Heart left ventricle (tissue), 13 donors: ENCODE data around the gene STX12.

Source experiments
- POLR2A ChIP-seq, 2 donors: fragments of 450-650 bp; IDR thresholded peaks; one replicate each; pipeline ENCODE4 v1.6.1; 2017; ENCODE audit warnings: antibody characterized with exemption in 2 of 2, mild to moderate bottlenecking in 2 of 2, moderate library complexity in 2 of 2
- TF ChIP-seq, protein P1 (sequence below), 12 donors: fragments of 200-600 bp; sonication (generic) in 4 of 12; IDR thresholded peaks; one replicate each; pipeline versions ENCODE4 v1.5.0 to v1.8.0; 2018 to 2022; ENCODE audit warnings: antibody characterized with exemption in 12 of 12, mild to moderate bottlenecking in 5 of 12
- donor health status: ischemic (EF 13 %, LVEDD 7.1; RV severe dilation, severe dysfunction).
- donor health status: DM: no; HTN: yes; CAD: no.
- donor health status: DM: no; HTN: no; CAD: no.
- donor health status: ischemic (EF 25% LVEDD 6.9; RV normal size, moderate dysfunction).
- donor health status: ischemic (EF 25% LVEDD 5.7; RV mildly dilated, moderate dysfunction).
- donor health status: ischemic (EF 35%, LVEDD 5.7; RV mildly dilated, moderate dysfunction).
- donor health status: nonischemic (EF 11% LVEDD 7.7; RV severe dilation, severe dysfunction).
- donor health status: DM: yes; HTN: yes; CAD: no.
- donor health status: PGD.
- donor health status: ischemic (EF 29% LVEDD 5.4; RV normal size, mild dysfunction).
- donor health status: nonischemic (EF 23%, LVEDD 6.1; RV moderate dilation, normal function).

DNA sequence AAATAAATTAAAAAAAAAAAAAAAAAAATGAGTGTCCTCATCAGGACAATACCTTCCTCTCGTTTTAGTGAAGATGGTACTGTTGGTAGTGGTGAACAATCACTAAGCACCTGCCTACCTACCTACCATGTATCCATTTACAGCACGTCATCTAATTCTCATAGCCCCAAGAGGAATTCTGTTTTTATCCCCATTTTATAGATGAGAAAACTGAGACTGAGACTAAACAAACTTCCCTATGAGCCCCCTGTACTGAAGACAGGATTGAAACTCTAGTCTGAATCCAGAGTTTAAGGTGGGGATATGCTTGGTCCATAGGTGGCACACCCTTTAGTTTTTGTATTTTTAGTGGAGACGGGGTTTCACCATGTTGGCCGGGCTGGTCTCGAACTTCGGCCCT, 82.1 kb downstream of the STX12 start:
- TF ChIP-seq, protein P1, sequence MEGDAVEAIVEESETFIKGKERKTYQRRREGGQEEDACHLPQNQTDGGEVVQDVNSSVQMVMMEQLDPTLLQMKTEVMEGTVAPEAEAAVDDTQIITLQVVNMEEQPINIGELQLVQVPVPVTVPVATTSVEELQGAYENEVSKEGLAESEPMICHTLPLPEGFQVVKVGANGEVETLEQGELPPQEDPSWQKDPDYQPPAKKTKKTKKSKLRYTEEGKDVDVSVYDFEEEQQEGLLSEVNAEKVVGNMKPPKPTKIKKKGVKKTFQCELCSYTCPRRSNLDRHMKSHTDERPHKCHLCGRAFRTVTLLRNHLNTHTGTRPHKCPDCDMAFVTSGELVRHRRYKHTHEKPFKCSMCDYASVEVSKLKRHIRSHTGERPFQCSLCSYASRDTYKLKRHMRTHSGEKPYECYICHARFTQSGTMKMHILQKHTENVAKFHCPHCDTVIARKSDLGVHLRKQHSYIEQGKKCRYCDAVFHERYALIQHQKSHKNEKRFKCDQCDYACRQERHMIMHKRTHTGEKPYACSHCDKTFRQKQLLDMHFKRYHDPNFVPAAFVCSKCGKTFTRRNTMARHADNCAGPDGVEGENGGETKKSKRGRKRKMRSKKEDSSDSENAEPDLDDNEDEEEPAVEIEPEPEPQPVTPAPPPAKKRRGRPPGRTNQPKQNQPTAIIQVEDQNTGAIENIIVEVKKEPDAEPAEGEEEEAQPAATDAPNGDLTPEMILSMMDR (IDR thresholded peaks at IDR 0.05), result no peak
- no peak for TF ChIP-seq POLR2A (IDR thresholded peaks at IDR 0.05)
